K562 (cell line): ENCODE results near the gene NF1. TPM values are rescaled to one million over a fixed set of nuclear protein-coding genes. Genes with fewer than 3 reads are reported as not detected.

Source experiments
- FIP1L1 ChIP-seq: fragments of 200-400 bp; formaldehyde crosslinking; IDR thresholded peaks from 2 replicates; pipeline ENCODE4 v1.6.1; 2018; ENCODE audit warnings: mild to moderate bottlenecking, low read depth, low read length; ENCODE audit not compliant: poor library complexity, severe bottlenecking
- NCOA2 ChIP-seq, 2 experiments: fragments of 450-650 bp; IDR thresholded peaks; 2 replicates each; pipeline ENCODE4 v1.6.1; 2018; ENCODE audit warnings: mild to moderate bottlenecking in 2 of 2, moderate library complexity in 1 of 2; ENCODE audit not compliant: partially characterized antibody in 2 of 2
- PHTF2 ChIP-seq: fragments of 250-450 bp; sonication (Bioruptor Pico); IDR thresholded peaks from 2 replicates; pipeline ENCODE4 v1.5.0; 2021; ENCODE audit warnings: mild to moderate bottlenecking
- RB1 ChIP-seq: fragments of 450-650 bp; IDR thresholded peaks from 2 replicates; pipeline ENCODE4 v1.6.1; 2017; ENCODE audit warnings: low read depth, mild to moderate bottlenecking
- REST ChIP-seq, 2 experiments: fragments of 450-650 bp; formaldehyde crosslinking in 1 of 2; IDR thresholded peaks; 2 replicates each; pipeline versions ENCODE4 v1.4.0 to v1.6.1; 2014 to 2020; ENCODE audit warnings: mild to moderate bottlenecking in 2 of 2, borderline replicate concordance in 1 of 2, low read depth in 1 of 2
- ZBED1 ChIP-seq: IDR thresholded peaks from 2 replicates; pipeline ENCODE4 v1.6.1; 2014
- ZFX ChIP-seq: sonication (generic); formaldehyde crosslinking; IDR thresholded peaks from 2 replicates; pipeline ENCODE4 v1.8.0; 2022; ENCODE audit warnings: mild to moderate bottlenecking, missing genetic modification reagents, moderate library complexity
- ZNF354B ChIP-seq: fragments of 250-450 bp; sonication (Bioruptor Pico); IDR thresholded peaks from 2 replicates; pipeline ENCODE4 v1.4.0; 2020
- polyA plus RNA-seq, 8 experiments: library from polyadenylated mRNA; depleted of rRNA in 4 of 8; stranded (reverse) in 5 of 8; unstranded in 3 of 8; fragments of >200 nt; fragmentation: Nextera tagmentation in 2 of 8; fragmentation: Illumina TruSeq in 1 of 8; extraction: Ambion mirVana in 2 of 8; extraction: Trizol in 1 of 8; gene quantifications; 2 replicates each; pipeline versions ENCODE4 v1.2.1 to v1.2.3, GENCODE V29; 2011 to 2014; ENCODE audit warnings: inconsistent platforms in 1 of 8, missing spikeins in 1 of 8
- total RNA-seq, 7 experiments: library from RNA; depleted of rRNA in 6 of 7; stranded (reverse); fragments of >200 nt in 6 of 7; fragmentation: Illumina TruSeq in 2 of 7; extraction: Trizol in 2 of 7; gene quantifications; 2 replicates each; pipeline versions ENCODE4 v1.2.1 to v1.2.3, GENCODE V29; 2011 to 2021; ENCODE audit warnings: low replicate concordance in 1 of 7

NF1 gene
- total and polyA plus RNA-seq, 9 of the 15 experiments (the other 6 are each of a cell fraction or from before 2014, with no cell fraction given), result 3.4 to 41.9 (median 24.3) TPM

- TF ChIP-seq REST (IDR thresholded peaks at IDR 0.05; ENCODE audit: borderline replicate concordance), result no peak
- TF ChIP-seq REST (CRISPR knock-in tag; IDR thresholded peaks at IDR 0.05; ENCODE audit: low read depth), result no peak
- no peak for TF ChIP-seq NCOA2 (IDR thresholded peaks at IDR 0.05; ENCODE audit: partially characterized antibody in 2 of 2)
- TF ChIP-seq ZFX (CRISPR knock-in tag), result no peak
- no peak for TF ChIP-seq FIP1L1
- TF ChIP-seq RB1, result no peak
- no peak for TF ChIP-seq PHTF2
- TF ChIP-seq ZBED1, result no peak
- no peak for TF ChIP-seq ZNF354B (CRISPR knock-in tag)
Measured at GRCh38 chr17:31390748-31391495, 296.1 kb downstream of the NF1 start (continued).
